SHP77 treated with DMSO at 0.1 percent for 48 hours (cell line): ENCODE data around the gene FBXW7.

ENCODE experiments used
- DNase-seq: peaks from one replicate; lab custom pipeline; 2025; lab: John Stamatoyannopoulos, UW

Gene FBXW7

DNA sequence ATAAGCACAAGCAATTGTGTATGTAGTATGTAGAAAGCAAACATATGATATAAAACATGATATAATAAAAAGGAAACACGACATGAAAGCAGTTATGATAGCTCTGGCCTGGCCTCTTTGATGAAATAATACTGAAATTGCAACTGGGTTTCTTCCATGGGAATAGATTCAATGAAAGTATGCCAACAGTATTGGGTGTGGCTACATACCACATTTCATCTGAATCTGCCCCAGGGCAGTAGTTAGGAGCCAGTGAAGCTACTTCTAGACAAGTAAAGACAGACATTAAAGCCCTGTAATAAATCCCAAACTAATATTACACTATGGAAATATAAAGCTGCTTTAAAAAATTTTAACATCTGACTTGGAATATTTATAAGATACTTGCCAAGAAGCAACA lies 207.3 kb downstream of the FBXW7 start:
- DNase-seq = no peak

DNA sequence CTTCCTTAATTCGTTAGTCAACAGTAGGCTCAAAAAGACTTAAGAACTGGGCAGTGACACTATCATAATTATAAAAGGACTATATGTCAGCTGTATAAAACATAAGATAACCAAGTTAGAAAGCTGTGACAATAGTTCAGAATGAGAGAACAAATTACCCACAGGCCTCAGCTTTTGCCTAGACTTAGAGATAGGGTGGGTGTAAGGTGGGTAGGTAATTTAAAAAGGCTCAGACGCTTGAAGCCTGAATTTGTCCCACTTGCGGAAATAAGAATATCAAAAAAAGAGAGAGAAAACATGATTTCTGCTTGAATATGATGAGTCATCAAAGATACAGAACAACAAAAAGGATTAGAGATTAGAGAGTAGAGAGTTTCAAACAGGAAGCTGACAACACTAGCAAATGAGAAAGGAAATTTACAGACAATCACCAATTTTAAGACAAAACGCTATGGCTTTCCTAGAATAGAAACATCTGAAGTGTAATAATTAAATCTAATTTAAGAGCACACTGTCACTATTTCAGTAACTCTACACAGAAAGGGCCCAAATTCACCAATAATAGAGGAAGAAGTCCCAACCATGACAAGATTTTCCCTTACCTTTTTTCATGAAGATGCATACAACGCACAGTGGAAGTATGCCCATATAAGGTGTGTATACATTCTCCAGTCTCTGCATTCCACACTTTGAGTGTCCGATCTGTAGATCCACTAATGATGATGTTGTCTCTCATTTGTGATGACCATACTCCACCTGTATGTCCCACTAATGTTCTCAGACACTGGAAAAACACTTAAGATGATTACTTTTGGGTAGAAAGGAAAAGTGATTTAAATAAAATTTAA lies 208.1 kb downstream of the FBXW7 start:
- no peak for DNase-seq

DNA sequence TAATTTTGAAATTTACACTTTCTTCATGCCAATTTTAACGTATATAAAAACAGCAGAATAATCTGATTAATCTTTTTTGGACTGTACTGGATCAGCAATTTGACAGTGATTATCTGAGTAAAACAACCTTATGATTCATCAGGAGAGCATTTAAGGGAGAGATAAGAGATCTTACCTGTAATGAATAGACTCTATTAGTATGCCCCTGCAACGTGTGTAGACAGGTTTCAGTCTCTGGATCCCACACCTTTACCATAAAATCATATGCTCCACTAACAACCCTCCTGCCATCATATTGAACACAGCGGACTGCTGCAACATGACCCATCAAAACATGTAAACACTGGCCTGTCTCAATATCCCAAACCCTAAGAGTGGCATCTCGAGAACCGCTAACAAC lies 210.1 kb downstream of the FBXW7 start:
- no peak for DNase-seq

DNA sequence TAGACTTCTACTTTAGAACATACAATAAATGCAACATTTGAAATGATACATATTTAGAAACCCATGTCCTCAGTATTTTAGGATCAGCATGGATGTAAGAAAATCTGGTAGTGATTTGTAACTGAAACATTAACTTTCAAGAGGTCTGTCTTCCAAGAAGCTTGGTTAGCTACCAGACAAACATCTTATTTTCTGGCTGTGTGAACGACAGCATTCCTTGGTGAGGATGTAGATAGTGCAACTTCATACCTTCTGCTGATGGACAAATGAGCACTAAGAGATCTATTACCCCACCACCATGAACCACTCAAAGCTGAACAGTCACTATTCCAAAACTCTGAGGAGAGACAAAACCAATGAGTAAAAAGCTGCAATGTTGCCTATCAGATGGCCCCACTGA lies 212.7 kb downstream of the FBXW7 start:
- no peak for DNase-seq

DNA sequence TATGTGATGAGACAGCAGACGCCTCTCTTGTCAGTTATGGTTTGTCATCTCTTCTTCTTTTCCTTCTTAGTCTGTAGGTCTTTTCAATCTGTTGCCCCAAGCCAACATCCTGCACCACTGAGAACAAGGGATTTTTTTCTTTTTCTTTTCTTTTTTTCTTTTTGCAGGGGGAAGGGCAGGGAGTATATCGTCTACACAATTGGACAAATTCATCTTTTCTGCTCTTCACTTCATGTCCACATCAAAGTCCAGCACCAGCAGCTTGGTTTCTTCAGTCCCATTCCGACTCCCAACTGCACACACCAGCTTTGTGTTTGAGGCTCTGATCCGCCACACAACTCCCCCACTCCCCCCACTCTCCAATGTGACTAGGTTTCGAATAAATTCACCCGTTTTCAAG lies 213.2 kb downstream of the FBXW7 start:
- DNase-seq = no peak

DNA sequence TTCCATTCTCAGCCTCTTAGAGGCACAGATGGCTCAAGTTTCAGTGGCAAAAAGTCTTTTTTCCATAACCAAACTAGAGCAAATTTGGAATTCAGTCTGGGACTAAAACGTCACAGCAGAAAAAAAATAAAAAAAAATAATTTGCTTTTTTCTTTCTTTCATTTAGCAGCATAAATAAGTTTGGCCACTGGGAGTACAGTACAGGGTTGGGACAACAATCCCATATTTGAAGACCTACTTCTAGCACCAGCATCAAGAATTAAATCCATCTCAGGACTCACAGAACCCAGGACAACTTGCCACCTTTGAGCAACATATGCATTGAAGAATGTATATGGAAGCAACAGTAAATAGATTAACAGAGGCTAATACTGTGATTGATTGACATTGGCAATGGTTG lies 214.0 kb downstream of the FBXW7 start:
- DNase-seq = no peak

DNA sequence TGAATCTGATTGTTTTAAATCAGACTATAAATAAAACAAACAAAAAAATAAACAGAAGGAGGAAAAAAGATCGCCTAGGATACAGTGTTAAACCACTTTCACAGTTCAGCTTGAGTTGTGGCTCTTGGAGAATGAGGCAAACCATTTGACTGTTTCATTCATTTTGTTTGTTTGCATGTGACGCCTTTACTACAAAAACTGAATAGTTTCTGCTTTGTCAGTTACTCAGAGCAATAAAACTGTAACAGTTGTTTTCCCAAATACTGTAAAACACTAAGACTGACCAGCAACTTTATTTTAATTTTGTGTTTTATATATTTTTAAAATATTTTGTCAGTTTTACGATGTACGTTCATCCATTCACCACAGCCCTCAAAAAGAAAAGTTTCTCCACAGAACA lies 214.5 kb downstream of the FBXW7 start:
- DNase-seq = no peak

DNA sequence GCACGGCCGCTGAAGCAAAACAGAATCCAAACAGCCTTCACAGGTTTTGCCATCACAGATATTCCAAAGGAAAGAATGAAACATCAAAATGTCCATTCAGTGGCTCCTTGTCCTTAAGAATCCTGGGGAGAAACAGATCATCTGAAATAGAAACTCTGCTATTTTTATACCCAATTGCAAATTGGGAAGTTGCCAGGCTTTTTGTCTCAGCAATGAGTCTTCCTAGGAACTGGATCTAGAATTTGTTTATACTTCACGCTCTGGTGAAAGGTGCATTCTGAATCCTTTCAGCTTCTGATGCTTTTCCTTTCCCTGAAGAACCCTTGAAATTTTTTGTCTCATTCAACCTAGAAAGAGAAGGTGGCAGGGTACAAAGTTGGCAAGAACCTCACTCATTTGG lies 218.9 kb downstream of the FBXW7 start:
- DNase-seq = no peak

DNA sequence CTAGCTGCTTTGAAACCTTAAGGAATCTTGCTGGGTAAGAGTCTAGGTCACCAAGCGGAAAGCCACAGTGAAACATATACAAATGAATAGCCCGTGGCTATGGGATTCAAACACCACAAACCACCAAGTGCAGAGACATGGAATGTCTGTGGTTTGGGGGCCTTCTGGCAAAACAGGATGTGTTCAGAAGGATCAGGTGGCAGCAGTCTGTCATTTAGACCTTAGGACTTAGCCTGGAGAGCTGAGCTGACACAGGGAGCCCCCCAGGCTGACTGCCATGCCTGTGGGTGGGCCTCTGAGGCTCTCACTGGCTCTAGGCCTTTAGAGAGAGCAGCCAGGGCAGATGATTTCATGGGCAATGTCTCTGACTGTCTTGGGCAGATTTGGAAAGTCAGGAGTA lies 225.6 kb downstream of the FBXW7 start:
- DNase-seq = no peak

DNA sequence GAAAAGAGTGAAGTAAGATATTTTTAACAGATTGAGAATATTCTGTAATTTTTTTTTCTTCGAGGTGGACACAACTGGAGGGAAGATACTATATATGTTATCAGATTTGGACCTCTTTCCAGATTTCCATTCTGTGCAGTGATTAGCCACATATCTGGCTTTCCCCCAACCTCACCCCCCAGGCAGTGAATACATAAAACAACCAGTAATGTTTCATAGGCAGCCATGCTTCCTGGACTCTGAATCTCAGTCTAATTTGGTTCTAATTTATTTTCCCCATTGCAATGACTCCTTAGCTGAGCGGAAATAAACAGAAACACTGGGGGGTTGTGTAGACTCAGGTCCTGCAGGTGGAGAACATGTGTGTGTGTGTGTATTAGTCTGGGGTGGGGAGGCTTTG lies 226.5 kb downstream of the FBXW7 start:
- DNase-seq = no peak

DNA sequence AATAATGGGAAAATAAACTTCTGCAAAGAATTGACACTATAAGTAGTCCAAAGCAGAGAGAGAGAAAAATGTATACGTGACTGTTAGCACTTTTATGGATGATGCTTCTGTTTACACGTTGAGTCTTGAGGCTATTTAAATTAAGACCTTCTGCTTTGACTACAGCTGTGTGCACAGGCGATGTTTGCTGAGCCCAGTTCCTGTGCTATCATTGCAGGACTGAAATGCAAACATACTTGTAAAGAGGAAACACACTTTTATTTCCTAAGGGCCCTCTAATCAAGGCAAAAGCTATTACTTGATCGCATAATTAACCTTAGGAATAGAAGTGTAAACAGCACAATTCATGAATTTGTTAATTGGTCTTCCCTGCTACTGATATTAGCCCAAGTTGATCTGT lies 226.9 kb downstream of the FBXW7 start:
- peak; percentile 43 for DNase-seq

DNA sequence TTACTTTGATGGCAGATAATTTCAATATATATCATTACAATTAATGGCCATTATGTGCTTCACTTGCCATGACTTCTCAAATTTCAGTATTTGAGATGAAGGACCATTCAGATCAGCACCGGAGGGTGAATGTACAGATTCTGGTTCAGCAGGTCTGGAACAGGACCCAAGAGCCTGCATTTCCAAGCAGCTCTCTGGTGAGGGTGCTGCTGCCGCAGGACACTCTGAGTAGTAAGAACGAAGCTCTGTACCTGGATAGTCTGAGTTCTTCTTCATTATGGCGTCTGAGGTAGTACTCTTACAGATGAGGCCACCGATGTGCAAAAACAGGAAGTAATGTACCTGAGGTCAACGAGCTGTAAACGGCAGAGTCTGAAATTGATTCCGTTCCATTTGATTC lies 228.2 kb downstream of the FBXW7 start:
- DNase-seq = no peak

DNA sequence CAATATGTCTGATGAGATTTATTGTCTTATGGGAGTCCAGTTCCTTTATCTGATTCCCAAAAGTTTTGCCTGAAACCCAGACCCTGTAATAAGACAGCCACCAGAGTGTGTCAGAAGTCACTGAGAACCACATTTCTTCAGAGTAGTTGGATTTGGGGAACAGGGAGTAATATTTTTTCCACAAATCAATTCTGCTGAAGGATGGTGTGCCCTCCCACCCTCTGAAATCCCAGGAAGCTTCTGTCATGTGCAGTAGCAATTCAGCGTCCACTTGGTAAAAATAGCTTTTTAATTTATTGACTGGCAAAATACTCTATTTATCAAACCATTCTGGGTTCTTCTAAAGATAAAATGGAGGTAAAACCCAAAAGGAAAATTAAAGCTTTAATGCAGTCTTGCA lies 229.4 kb downstream of the FBXW7 start:
- no peak for DNase-seq

DNA sequence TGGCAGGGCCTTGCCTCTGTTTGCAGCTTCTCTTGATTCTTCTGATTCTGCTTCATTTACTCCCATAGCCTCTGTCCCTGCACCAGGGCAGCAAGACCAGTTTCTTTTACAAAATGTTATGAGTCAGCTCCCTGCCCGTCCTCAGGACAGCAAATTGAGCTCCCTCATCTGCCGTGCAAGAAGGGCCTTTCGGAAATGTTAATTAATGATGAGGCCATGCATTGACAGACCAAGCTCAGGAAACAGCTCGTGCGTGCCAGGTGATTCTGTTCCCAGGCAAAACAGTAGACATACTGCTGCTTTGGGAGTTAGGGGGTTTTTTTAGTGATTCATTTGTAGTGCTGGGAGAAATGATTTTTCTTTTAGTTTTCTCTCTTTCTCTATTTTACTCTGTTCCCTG lies 231.7 kb downstream of the FBXW7 start:
- DNase-seq = no peak

DNA sequence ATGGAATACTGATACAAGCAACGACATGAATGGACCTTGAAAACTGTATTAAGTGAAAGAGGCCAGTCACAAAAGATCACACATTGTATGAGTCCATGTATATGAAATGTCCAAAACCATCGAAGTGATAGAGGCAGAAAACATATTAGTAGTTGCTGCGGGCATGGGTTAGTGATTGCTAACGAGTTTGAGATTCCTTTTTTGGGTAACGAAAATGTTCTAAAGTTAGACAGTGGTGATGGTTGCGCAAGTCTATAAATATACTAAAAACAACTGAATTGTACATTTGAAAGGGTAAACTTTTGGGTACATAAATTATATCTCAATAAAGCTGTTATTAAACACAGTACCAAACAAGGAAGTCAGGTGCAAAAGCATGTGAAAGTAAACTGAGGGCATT lies 234.5 kb downstream of the FBXW7 start:
- no peak for DNase-seq

DNA sequence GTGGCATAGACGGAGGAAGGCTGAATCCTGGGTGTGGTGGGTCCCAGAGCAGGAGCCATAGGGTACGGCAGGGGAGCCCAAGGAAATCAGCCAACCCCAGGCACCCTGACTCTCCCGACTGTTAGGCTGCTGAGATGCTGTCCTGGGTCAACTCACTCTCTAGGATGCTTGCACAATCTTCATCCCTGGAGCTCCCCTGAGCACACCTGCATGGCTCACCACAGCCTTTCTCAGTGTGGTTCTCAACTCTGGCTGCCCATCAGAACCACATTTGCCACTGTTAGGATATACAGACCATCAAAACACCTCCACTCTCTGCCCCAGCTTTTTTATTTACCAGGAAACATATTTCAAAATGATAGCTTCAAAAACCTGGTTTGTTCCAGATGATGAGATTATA lies 236.3 kb downstream of the FBXW7 start:
- DNase-seq = no peak

DNA sequence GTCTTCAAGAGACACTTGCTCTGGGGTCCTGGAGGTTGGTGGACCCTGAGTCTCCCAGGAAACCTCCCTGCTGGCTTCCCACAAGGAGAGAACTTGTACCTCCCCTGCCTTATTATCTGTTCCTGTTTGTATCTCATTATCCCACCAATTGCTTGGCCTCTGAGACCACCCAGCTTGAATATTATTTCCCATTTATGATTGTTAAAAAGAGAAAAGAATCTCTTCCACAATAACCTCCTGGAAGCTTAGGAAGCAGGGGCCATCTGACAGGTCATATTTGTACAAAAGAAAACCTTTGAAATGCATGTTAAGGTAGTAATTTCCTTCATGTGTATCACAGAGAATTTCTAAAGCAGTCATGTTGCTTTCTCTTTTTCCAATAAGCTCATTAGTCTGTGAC lies 239.5 kb downstream of the FBXW7 start:
- no peak for DNase-seq

DNA sequence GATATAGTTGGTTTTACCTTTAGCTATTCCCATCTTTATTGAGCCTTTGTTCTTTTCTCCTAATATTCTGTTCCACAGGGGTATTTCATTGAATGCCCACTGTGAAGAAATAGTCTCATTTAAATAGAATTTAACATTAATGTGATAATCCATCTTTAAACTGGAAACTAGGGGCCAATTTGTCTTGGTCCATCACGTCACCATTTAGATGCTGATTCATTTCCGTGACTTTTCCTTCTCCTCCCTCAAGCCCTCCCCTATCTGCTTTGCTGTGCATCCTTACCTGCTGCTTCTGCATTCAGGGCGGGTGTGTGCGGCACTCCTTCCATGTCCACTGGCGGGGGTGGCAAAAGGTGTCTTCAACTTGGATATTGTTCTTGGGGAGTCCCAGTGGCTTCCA lies 241.1 kb downstream of the FBXW7 start:
- DNase-seq = no peak

DNA sequence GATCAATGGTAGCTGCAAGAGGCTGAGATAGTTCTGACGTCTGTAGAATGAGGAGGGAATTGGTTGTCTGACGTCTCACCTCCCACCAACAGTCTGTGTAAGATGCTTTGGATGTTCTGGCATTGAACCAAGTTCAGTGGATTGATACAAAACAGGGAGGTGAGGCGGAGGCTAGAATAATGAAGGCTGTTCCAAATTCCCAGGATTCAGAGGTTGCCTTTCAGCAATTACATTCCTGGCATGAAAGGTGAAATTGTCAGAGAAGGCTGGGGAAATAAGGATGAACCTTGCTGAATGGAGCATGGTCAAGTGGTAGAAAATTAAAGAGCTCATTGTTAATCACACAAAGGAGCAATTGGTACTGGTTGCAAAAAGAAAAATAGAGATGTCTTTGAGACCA lies 241.6 kb downstream of the FBXW7 start:
- no peak for DNase-seq

DNA sequence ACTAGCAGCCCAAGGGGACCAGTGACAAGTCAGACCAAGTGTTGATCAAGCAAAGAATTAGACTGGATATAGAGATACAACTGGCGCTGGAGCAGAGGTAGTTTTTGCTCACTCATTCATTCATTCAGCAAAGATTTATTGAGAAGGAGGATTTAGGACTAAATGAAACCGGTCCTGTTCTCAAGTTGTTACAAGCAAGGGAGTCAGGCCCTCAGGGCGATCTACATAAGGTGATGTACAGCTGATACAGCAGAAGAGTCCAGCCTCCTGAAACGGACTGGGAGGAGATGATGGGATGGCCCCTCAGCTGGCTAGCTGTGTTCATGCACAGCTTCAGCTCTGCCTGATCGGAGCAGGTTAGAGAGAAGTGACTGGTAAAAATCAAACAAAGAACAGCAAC lies 242.4 kb downstream of the FBXW7 start:
- DNase-seq = no peak

DNA sequence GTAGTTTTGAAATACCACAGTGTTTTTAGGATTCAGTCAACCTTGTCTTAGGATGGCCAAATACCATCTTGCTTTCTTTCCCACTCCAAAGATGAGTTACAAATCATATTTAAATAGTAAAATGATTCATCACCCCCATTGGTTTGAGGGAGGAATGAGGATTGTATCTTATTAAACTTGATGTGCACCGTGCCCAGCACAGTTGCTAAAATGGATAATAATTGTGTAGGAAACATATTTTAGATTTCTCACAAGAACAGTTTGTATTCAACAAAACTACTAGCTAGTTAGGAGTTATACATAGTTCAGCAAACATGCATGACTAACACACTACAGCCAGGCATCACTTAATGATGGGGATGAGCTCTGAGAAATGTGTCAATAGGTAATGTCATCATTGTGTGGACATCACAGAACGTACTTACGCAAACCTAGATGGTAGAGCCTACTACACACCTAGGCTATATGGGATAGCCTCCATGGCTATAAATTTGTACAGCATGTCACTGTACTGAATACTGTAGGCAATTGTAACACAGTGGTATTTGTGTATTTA lies 245.4 kb downstream of the FBXW7 start:
- no peak for DNase-seq

DNA sequence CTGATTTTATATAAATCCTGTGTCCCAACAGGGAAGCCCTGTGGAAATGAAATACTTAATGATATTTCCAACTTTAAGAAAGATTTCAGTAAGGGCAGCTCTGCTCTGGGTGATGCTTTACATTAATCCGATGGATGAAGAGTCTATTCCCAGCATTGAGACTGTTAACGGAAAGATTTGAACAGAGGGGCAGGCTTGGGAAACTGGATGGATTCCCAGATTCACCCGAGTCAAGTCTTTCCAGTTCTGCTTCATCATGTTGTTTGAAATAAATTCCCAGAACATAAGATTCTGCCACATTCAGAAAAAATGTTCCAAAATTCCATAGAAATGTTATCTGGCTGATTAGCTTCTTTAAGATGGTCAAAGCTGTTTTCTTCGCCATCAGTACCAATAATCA lies 246.0 kb downstream of the FBXW7 start:
- no peak for DNase-seq

DNA sequence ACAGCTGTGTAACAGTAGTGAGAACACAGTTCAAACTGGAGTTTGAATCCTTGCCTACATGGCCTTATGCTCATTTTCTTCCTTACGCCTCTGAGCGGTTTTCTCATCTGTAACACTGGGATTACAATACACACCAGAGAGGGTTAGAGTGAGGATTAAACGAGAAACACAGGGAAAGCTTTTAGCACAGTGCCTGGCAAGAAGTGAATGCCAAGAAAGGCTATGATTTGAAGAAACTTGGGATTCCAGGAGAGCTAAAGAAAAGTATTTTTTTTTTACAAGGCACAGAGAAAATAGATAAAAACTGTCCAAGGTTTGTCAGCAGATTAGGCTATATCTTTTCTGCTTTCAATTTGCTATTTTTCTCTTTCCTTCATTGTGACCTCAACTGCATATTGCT lies 246.4 kb downstream of the FBXW7 start:
- DNase-seq = no peak

DNA sequence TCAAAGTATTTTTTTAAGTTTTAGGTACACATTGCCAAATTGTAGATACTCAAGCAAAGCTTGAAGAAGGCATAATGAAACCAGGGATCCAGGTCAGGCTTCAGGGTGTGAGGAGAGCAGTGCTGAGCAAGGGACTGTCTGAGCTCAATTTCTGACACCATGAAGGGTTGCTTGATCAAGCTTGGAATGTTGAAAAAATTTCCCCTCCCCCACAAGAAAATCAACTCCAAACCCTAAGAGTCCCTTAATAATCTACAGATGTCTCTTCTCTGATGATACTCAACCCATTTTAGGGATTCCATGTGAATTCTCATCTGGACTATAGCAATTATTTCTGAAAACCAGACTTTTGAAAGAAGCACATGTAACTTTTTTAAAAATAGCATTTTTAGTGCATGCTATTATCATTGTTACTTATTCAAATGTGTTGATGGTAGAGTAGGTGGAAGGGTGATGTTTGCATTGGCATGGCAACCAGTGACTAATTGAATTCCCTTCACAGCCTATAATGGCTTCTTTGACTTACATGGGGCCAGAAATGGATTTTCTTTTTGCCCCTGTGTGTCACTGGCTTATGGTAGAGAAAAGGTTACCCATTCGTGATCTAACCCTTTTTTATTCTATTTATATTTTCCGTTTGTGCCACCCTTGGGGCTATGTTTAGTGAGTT lies 252.0 kb downstream of the FBXW7 start:
- DNase-seq = no peak
